H9 (cell line): ENCODE measurements around the gene CCM2L. TPM values are rescaled to one million over a fixed set of nuclear protein-coding genes. Genes with fewer than 3 reads are reported as not detected.

ENCODE experiments used
- DNase-seq: peaks from one replicate; pipeline ENCODE4 v3.0.0-alpha.2; 2017
- H2AFZ ChIP-seq: one replicate; pipeline ENCODE4 v1.6.1; 2013; ENCODE audit warnings: mild to moderate bottlenecking, low read length, control low read depth, moderate library complexity
- H2AK5ac ChIP-seq: 2 replicates; pipeline ENCODE4 v1.6.1; 2013; ENCODE audit warnings: low read length, control low read depth, mixed read lengths; ENCODE audit not compliant: insufficient read length
- H2BK120ac ChIP-seq: one replicate; pipeline ENCODE4 v1.6.1; 2013; ENCODE audit warnings: low read depth, mild to moderate bottlenecking, low read length, control low read depth, inconsistent platforms; ENCODE audit not compliant: poor library complexity, severe bottlenecking
- H2BK12ac ChIP-seq: 2 replicates; pipeline ENCODE4 v1.6.1; 2013; ENCODE audit warnings: low read length, control low read depth, mixed read lengths, low read depth; ENCODE audit not compliant: insufficient read length
- H2BK15ac ChIP-seq: 2 replicates; pipeline ENCODE4 v1.6.1; 2013; ENCODE audit warnings: low read depth, low read length, control low read depth
- H2BK20ac ChIP-seq: one replicate; pipeline ENCODE4 v1.6.1; 2013; ENCODE audit warnings: low read depth, mild to moderate bottlenecking, low read length, control low read depth, inconsistent platforms; ENCODE audit not compliant: poor library complexity, severe bottlenecking
- H2BK5ac ChIP-seq: 2 replicates; pipeline ENCODE4 v1.6.1; 2013; ENCODE audit warnings: low read length, control low read depth, mixed read lengths; ENCODE audit not compliant: insufficient read length
- H3K14ac ChIP-seq: 2 replicates; pipeline ENCODE4 v1.6.1; 2013; ENCODE audit warnings: low read length, control low read depth; ENCODE audit not compliant: insufficient read depth
- H3K18ac ChIP-seq: 2 replicates; pipeline ENCODE4 v1.6.1; 2013; ENCODE audit warnings: low read depth, mild to moderate bottlenecking, mixed read lengths, low read length, control low read depth; ENCODE audit not compliant: insufficient read length
- H3K23ac ChIP-seq: 2 replicates; pipeline ENCODE4 v1.6.1; 2013; ENCODE audit warnings: low read length, control low read depth, mixed read lengths, low read depth; ENCODE audit not compliant: insufficient read length
- H3K23me2 ChIP-seq: 2 replicates; pipeline ENCODE4 v1.6.1; 2013; ENCODE audit warnings: low read depth, mild to moderate bottlenecking, mixed read lengths, low read length, control low read depth; ENCODE audit not compliant: insufficient read length, poor library complexity, severe bottlenecking
- H3K27ac ChIP-seq: 2 replicates; pipeline ENCODE4 v1.5.1; 2013; ENCODE audit warnings: low read length, control low read depth, mixed read lengths, low read depth; ENCODE audit not compliant: insufficient read length
- H3K27me3 ChIP-seq: 2 replicates; pipeline ENCODE4 v1.6.1; 2013; ENCODE audit warnings: low read length, control low read depth, inconsistent platforms; ENCODE audit not compliant: insufficient read depth
- H3K4ac ChIP-seq: 2 replicates; pipeline ENCODE4 v1.6.1; 2013; ENCODE audit warnings: low read depth, mild to moderate bottlenecking, control low read depth, inconsistent platforms, low read length, moderate library complexity
- H3K4me1 ChIP-seq: 2 replicates; pipeline ENCODE4 v1.6.1; 2013; ENCODE audit warnings: low read length, control low read depth, inconsistent platforms; ENCODE audit not compliant: insufficient read depth
- H3K4me2 ChIP-seq: 2 replicates; pipeline ENCODE4 v1.6.1; 2013; ENCODE audit warnings: low read length, control low read depth, mixed read lengths; ENCODE audit not compliant: insufficient read length, insufficient read depth
- H3K56ac ChIP-seq: 2 replicates; pipeline ENCODE4 v1.6.1; 2013; ENCODE audit warnings: low read depth, mild to moderate bottlenecking, mixed read lengths, low read length, control low read depth; ENCODE audit not compliant: insufficient read length
- H3K79me1 ChIP-seq: 2 replicates; pipeline ENCODE4 v1.6.1; 2013; ENCODE audit warnings: low read depth, mild to moderate bottlenecking, moderate library complexity, low read length, control low read depth, inconsistent platforms; ENCODE audit not compliant: insufficient read depth, poor library complexity, severe bottlenecking
- H3K79me2 ChIP-seq: 2 replicates; pipeline ENCODE4 v1.6.1; 2013; ENCODE audit warnings: low read length, control low read depth, inconsistent platforms; ENCODE audit not compliant: insufficient read depth
- H3K9ac ChIP-seq: 2 replicates; pipeline ENCODE4 v1.6.1; 2013; ENCODE audit warnings: low read length, control low read depth, mixed read lengths; ENCODE audit not compliant: insufficient read length; ENCODE audit errors: extremely low read depth
- H3K9me3 ChIP-seq: one replicate; pipeline ENCODE4 v1.6.1; 2013; ENCODE audit warnings: low read depth, low read length, inconsistent platforms; ENCODE audit not compliant: control insufficient read depth
- H3T11ph ChIP-seq: one replicate; pipeline ENCODE4 v1.6.1; 2013; ENCODE audit warnings: mild to moderate bottlenecking, low read length, control low read depth, inconsistent platforms
- H4K20me1 ChIP-seq: one replicate; pipeline ENCODE4 v1.6.1; 2013; ENCODE audit not compliant: control insufficient read depth, insufficient read length, insufficient read depth
- H4K5ac ChIP-seq: 2 replicates; pipeline ENCODE4 v1.6.1; 2013; ENCODE audit warnings: low read depth, mild to moderate bottlenecking, mixed read lengths, low read length, control low read depth; ENCODE audit not compliant: insufficient read length
- H4K8ac ChIP-seq: replicated peaks from 2 replicates; pipeline ENCODE4 v1.6.1; 2013; ENCODE audit warnings: low read length, control low read depth, mixed read lengths, low read depth; ENCODE audit not compliant: insufficient read length
- H4K91ac ChIP-seq: 2 replicates; pipeline ENCODE4 v1.6.1; 2013; ENCODE audit warnings: low read depth, mild to moderate bottlenecking, moderate library complexity, mixed read lengths, low read length, control low read depth; ENCODE audit not compliant: insufficient read length
- H3K27ac Mint-ChIP-seq, 3 experiments: 2 replicates in 2 of 3; 3 replicates in 1 of 3; pipeline ENCODE4 v1.8.0; 2020 to 2021; ENCODE audit warnings: mixed read lengths in 3 of 3, mild to moderate bottlenecking in 1 of 3, moderate library complexity in 1 of 3
- H3K27me3 Mint-ChIP-seq: 2 replicates; pipeline ENCODE4 v1.8.0; 2021; ENCODE audit warnings: low read depth, mild to moderate bottlenecking, moderate library complexity, mixed read lengths
- H3K36me3 Mint-ChIP-seq, 3 experiments: 2 replicates in 2 of 3; 3 replicates in 1 of 3; pipeline ENCODE4 v1.8.0; 2020 to 2021; ENCODE audit warnings: low read depth in 3 of 3, mixed read lengths in 3 of 3; ENCODE audit not compliant: insufficient read depth in 1 of 3
- H3K4me1 Mint-ChIP-seq, 2 experiments: 2 replicates each; pipeline ENCODE4 v1.8.0; 2020; ENCODE audit warnings: mixed read lengths in 2 of 2
- H3K4me3 Mint-ChIP-seq, 2 experiments: 2 replicates in 1 of 2; 3 replicates in 1 of 2; pipeline ENCODE4 v1.8.0; 2020 to 2021; ENCODE audit warnings: mild to moderate bottlenecking in 2 of 2, mixed read lengths in 2 of 2, moderate library complexity in 1 of 2
- H3K9me3 Mint-ChIP-seq, 2 experiments: 2 replicates in 1 of 2; 3 replicates in 1 of 2; pipeline ENCODE4 v1.8.0; 2020; ENCODE audit warnings: mild to moderate bottlenecking in 2 of 2, mixed read lengths in 2 of 2, moderate library complexity in 1 of 2
- CTCF ChIP-seq: fragments of 200-600 bp; sonication (generic); conservative IDR thresholded peaks from 3 replicates; pipeline ENCODE4 v1.8.0; 2021; ENCODE audit warnings: antibody characterized with exemption, mild to moderate bottlenecking
- WGBS: extraction: QIAGEN DNeasy Blood & Tissue Kit; methylation state at CpG from one replicate; pipeline ENCODE4 v1.1.7; 2013; ENCODE audit warnings: missing lambda C conversion rate, low lambda C conversion rate, mixed read lengths; ENCODE audit not compliant: insufficient read length; ENCODE audit errors: extremely low coverage; 5-methylcytosine and 5-hydroxymethylcytosine counted together
- total RNA-seq: library from RNA; stranded (reverse); gene quantifications from 2 replicates; pipeline ENCODE4 v1.2.1, GENCODE V29; 2021

CCM2L gene
- total RNA-seq, 1 experiment from 2014 or later: 4.6 TPM

- no peaks in the 10 kb centered on the region; a peak in 1 of 7 replicates for H3K36me3 Mint-ChIP-seq
- no peak overlapping the region for H3K27ac Mint-ChIP-seq
- no peaks in the 10 kb centered on the region for H3K4me1 ChIP-seq
- H3K9me3 ChIP-seq: no peaks in the 10 kb centered on the region
- no peak overlapping the region for H3K9ac ChIP-seq
- H3K18ac ChIP-seq: no peak overlapping the region
- H3K4me2 ChIP-seq: no peak overlapping the region
- H2BK5ac ChIP-seq: no peak overlapping the region
- no peaks in the 10 kb centered on the region for H3K27me3 ChIP-seq
- H3K23ac ChIP-seq: no peak overlapping the region
- H2BK120ac ChIP-seq: no peak overlapping the region
- no peak for DNase-seq
- no peaks in the 10 kb centered on the region for H3K9me3 Mint-ChIP-seq
- H4K20me1 ChIP-seq: no peaks in the 10 kb centered on the region
- peaks cover 17% of the 10 kb centered on the region for H3K27me3 Mint-ChIP-seq
- no peak overlapping the region for H3K27ac ChIP-seq
- H4K91ac ChIP-seq: no peak overlapping the region
- H3K14ac ChIP-seq: no peak overlapping the region
- H3K4me3 Mint-ChIP-seq: no peak overlapping the region
- H4K8ac ChIP-seq: no peak overlapping the region
- H3K4ac ChIP-seq: no peak overlapping the region
- WGBS: no CpG with 5 or more reads among the region's 1 CpG
- peaks cover 6 to 19% of the 10 kb centered on the region in 2 experiments; a peak in 2 of 4 replicates for H3K4me1 Mint-ChIP-seq
- no peak overlapping the region for H2BK20ac ChIP-seq
- no peak overlapping the region for H3T11ph ChIP-seq
- no peak overlapping the region for H2AFZ ChIP-seq
- H3K56ac ChIP-seq: no peak overlapping the region
- no peak overlapping the region for H2AK5ac ChIP-seq
- TF ChIP-seq CTCF: no peak
- H3K79me2 ChIP-seq: no peaks in the 10 kb centered on the region
- no peak overlapping the region for H2BK15ac ChIP-seq
- H3K23me2 ChIP-seq: no peaks in the 10 kb centered on the region
- no peak overlapping the region for H4K5ac ChIP-seq
- no peak overlapping the region for H2BK12ac ChIP-seq
- H3K79me1 ChIP-seq: no peaks in the 10 kb centered on the region
Measured at GRCh38 chr20:32075534-32075933, 65.3 kb downstream of the CCM2L start.
